NCI-H82 treated with DMSO at 0.1 percent for 48 hours (cell line): ENCODE results near the gene NLK.
"Not testable (repeated sequence)": the region's sequence is repeated elsewhere in the genome, so short reads cannot be mapped to it uniquely, and the experiment has no call there.

Experiments used
- DNase-seq: peaks from one replicate; lab custom pipeline; 2025; ENCODE audit not compliant: unreplicated experiment; lab: John Stamatoyannopoulos, UW

Gene NLK

DNA sequence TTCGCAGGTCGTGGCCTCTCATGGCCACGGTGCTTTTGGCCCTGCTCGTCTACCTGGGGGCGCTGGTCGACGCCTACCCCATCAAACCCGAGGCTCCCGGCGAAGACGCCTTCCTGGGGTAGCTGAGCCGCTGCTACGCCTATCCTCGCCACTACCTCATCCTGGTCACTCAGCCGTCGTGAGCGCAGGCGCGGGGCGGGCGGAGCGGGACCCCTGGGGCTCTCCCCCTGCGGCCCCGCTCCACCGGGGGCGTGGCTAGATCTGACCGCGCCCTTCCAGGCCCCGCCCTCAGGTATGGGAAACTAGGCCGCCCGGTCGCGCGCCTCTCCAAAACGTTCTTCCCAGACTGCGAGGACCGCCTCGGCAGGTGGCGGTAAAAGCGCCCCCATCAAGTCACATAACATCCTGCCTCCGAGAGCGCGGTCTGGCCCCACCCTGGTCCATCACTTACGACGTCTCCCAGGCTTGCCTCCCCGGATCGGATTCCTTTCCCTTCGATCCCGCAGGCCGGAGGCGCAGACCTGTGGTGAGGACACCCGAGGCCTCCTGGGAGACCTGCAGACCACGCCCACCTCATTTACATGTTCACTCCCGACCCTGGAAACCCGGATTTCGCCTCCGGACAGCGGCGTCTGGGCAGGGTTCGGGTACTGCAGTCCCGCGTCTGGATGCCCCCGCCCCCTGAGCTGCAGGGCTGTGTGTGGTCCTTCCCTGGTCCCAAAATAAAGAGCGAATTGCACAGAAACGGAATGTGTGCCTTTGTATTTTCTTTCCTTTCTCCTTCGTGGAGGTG is 185.0 kb downstream of the NLK start:
- DNase-seq, result no peak

DNA sequence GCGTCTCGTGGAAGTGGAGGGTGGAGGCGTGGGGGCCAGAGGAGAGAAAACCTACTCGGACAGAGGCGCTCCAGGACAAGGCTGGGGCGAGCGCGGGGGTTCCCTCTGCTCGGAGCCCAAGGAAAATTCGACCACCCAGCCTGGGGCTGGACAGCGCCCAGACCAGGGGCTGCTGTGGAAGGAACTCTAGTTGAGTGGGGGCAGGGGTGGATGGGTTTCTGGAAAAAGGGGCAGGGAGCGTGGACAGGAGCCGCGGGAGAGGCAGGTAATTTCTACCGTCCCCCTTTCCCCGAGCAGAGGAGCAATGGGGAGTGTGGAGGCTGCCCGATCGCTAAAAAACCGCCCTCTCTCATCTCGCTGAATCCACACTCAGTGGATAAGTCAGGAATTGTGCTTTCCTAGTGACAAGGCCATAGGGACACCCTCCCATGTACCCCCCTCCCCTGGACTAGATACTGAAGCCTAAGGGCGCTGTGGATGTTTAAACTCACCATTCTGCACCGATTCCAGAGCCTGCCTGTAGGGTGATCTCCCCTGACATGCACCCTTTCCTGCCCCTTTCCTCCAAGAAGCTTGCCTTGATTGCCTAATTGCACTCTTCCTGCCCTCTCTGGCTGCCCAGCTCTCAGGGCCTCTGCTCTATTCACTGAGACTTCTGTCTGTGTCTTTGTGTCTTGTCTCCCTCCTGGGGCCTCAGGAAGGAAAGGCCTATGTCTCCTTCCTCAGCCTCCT is 185.8 kb downstream of the NLK start:
- no peak for DNase-seq

DNA sequence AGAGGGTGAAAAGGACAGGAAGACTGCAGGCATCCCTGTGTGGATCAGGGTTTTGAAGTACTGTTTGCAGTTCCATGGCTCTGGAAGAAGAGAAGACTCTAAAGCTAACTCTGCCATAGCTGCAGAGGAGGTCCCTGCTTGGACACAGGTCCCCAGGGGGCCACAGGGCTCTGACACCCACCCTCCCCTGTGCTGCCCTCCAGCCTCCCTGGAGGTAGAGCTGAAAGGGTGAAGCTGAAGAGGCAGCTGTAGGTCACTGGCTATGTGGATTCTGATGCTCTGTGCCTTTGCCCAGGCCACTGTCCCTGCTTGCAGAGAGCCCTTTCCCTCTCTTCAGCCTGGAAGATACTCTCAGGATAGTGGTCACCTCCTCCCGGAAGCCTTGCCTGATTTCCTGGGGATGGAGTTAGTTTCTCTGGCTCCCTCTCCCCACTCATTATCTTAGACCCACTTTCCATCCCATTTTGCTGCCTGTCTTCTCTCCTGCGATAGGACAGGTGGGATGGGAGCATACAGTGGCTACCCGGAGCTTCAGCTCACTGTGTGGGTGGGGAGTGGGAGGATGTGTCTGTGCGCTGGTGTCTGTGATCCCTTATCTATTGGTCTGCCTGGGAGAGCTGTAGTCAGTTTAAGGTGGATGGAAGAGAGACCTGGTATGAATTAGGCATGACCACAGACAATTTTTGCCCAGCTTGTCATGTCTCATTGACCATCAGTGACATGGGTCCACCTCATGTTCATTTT is 186.7 kb downstream of the NLK start:
- no peak for DNase-seq

DNA sequence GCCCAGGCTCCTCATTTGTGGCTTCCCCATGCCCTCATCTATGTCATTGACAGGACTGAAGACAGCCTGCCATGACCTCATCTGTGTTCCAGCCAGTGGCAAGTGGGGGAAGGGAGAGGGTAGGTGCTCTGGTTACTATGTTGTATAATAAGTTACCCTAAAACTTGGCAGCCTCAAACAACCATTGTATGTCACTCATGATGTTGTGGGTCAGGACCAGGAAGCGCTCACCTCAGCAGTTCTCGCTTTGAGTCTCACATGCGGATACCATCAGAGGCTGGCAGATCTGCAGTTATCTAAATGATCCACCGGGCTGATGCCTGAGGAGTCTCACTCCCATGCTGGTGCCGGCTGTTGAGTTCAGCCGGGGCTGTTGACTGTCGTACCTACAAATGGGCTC is 187.5 kb downstream of the NLK start:
- no peak for DNase-seq

DNA sequence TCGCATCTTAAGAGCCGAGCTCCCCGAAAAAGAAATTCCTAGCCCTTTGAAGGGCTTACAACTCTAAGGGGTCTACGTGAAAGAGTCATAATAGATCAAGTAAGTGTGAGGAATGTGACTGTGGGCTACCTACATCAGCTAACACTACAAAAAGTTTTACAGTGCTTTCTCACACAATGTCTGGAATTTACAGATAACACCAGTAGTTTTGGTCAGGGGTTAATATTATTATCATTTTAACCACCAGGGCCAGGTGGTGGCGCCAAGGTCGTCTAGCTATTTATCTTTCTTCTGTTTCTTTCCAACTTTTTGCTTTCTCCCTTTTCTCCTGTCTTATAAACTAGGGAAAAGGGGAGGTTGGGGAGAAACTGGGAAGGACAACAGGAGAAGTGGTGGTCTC is 188.1 kb downstream of the NLK start:
- not testable (repeated sequence) for DNase-seq

DNA sequence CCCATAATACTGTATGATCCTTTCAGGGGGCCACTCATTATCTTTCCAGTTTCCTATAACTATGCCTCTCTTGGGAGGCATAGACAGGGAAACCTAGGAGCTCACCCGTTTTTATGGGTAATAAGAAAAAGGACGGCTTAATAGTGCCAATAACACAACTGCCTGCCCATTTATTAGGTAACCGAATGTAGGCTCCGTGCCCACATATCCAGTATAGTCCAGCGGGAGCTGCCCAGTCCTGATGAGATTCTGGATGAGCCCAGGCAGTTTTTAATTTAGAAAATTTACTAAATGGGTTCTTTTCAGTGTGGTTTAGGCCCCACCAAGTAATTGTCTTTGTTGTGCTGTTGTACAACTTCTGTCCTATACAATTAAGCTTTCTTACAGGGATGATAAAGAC is 189.1 kb downstream of the NLK start:
- DNase-seq, result not testable (repeated sequence)

DNA sequence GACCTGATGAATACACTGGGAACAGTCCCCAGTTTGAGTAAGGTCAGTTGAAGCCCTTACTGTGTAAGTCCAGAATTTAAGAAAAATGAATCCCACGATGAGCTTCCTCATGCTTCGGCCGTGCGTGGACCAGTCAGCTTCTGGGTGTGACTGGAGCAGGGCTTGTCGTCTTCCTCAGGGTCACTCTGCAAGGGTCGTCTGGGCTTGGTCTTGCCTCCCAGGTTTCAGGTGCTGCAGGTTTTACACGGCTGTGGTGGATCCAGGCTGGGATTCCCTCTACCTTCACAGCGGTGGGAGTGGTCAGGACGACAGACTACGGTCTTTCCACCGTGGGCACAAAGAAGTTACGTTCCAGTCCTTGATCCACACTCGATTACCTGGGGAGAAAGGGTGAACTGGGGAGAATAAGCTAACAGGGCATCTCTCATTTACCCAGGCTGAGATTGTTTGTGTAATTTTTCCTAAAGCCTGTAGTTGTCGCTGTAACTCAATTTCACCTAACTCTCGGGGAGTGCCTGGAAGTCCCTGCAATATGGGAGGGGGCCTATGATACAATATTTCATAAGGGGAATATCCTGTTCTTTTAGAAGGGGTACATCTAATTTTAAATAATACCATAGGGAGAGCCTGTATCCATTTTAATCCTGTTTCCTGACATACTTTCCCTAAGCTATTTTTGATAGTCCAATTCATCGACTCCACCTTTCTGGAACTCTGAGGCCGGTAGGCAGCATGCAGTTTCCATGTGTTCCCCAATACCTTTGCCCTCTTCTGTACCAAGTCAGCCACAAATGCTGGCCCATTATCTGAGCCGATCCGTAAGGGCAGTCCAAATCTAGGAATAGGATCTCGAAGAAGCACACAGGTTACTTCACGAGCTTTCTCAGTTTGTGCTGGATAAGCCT is 190.7 kb downstream of the NLK start:
- not testable (repeated sequence) for DNase-seq

DNA sequence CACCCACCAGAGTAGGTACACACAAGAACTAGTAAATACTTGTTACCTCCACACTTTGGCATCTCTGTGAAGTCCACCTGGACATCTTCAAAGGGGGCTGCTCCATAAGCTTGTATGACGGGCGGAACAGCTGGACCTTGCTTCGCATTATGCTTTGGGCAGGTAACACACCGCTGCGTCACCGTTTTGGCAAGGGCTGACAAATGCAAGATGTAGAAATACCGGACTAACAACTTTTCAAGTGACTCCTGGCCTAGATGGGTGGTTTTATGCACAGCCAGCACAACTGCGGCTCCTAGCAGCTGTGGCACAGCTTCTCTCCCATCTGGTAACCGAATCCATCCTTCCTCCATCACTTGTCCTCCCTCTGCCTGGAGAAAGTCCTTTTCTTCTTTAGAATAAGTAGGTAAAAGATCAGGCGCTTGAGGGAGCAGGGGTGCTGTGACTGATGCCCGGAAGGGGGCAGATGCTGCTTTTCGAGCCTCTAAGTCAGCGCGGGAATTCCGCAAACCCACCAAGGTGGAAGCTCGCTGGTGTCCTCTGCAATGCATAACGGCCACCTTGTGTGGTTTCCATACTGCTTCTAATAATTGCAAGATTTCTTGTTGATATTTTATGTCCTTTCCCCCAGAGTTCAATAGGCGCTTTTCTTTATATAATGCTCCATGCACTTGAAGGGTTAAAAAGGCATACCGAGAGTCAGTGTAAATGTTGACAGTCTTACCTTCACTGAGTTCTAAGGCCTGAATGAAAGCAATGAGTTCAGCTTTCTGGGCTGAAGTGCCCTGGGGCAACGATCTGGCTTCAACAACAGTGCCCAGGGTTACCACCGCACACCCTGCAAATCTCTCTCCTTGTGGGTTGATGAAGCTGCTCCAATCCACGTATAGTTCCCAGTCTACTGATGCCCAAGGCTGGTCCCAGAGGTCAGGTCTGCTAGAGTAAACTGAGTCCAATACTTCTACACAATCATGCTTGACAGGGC is 191.7 kb downstream of the NLK start:
- not testable (repeated sequence) for DNase-seq

DNA sequence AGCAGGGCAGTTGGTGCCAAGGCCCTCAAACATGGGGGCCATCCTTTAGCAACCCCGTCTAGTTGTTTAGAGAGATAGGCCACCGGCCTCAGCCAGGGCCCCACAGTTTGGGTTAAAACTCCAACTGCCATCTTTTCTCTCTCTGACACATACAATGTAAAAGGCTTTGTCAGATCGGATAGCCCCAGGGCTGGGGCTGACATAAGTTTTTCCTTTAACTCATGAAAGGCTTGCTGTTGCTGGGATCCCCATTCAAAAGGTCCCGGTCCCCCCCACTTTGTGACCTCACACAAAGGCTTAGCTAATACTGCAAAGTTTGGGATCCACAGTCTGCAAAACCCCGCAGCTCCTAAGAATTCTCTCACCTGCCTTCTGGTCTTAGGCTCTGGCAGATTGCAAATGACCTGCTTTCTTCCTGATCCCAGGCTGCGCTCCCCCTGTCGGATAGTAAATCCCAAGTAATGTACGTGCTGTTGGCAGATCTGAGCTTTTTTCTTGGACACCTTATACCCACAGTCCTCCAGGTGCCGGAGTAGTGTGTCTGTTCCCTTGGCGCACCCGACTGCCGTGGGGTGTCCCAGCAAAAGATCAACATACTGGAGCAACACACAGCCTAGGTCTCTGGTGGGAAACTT is 192.7 kb downstream of the NLK start:
- not testable (repeated sequence) for DNase-seq

DNA sequence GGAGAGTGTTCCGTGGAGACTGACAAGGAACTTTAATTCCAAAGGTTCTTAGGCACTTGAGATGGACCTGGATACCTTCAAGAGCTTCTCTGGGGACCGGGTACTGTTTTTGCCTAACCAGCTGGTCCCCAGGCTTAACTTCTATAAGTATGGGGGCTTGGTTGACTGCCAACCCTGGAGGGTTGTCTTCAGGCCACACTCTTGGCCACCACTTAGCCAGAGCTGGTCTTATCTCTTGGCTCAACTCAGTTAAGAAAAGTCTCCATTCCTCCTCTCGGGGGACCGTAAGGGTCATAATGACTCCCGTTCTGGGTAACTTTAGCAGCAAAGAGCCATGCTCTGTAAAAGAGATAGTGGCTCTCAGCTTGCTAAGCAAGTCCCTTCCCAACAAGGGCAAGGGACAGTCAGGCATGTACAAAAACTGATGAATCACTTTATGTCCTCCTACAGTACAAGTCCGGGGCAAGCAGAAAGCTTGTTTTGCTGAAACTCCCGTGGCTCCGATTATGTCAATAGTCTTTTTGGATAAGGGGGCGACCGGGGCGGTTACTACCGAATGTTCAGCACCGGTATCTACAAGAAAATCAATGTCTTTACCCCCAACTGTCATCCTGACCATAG is 193.7 kb downstream of the NLK start:
- not testable (repeated sequence) for DNase-seq

DNA sequence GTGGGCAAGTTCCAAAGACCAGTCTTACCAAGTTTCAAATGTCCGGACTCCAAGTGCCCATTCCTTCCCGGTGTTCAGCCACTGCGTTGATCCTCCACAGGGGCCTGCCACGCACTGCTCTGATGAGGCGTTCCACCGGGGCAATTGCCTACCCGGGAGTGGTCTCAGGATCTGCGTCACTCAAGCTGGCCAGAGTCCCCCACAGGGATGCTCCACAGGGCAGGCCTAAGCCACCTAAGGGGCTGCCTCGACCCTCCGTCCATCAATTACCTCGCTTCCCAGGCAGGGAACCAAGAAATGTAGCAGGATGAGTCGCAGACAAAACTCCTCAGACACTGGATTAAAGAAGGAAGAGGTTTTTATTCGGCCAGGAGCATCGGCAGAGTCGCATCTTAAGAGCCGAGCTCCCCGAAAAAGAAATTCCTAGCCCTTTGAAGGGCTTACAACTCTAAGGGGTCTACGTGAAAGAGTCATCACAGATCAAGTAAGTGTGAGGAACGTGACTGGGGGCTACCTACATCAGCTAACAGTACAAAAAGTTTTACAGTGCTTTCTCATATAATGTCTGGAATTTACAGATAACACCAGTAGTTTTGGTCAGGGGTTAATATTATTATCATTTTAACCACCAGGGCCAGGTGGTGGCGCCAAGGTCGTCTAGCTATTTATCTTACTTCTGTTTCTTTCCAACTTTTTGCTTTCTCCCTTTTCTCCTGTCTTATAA is 196.2 kb downstream of the NLK start:
- DNase-seq, result not testable (repeated sequence)

DNA sequence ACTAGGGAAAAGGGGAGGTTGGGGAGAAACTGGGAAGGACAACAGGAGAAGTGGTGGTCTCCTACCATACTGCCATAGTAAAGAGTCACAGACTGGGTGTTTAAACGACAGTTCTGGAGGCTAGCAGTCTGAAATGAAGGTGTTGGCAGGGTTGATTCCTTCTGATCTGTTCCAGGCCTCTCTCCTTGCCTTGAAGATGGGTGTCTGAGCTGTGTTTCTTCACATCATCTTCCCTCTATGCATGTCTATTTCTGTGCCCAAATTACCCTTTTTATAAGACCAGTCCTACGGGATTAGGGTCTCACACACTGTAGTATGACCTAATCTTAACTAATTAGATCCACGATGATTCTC is 196.8 kb downstream of the NLK start:
- peak; percentile 40 for DNase-seq

DNA sequence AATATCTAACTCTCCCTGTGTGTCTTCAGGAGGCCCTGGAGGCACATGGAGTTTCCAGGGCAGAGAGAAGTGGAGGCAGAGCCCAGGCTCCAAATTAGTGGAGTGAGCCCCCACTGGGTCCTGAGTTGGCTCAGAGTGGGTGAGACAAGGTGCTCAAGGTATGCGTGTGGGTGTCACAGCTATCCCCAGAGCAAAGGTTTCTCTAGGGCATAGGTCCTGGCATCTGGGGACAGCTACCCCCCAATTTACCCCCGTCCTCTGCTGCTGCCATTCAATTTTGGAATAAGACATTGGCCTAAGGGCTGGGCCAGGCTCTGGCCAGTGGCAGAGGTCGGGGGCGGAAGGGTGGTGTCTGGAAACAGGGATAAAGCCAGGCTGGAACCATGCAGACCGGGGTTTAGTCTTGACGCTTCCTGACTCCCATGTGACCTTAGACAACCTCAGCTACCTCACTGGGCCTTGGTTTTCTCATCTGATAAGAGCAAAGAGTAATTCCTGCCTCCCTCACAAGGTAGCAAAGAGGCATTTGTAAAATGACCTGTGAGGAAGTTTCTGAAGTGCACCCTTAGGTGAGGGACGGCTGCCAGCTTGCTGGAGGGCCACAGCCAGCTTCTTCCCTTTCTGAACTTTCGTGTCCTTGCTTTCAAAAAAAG is 198.3 kb downstream of the NLK start:
- no peak for DNase-seq

DNA sequence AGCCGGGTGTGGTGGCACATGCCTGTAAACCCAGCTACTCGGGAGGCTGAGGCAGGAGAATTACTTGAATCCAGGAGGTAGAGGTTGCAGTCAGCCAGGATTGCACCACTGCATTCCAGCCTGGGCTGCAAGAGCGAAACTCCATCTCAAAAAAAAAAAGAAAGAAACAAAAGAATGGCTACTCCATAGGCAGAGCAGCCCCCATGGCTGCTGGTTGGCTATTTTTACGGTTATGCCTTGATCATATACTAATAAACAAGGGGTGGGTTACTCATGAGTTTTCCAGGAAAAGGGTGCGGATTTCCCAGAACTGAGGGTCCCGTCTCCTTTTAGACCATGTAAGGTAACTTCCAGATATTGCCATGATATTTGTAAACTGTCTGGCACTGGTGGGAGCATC is 200.3 kb downstream of the NLK start:
- no peak for DNase-seq

DNA sequence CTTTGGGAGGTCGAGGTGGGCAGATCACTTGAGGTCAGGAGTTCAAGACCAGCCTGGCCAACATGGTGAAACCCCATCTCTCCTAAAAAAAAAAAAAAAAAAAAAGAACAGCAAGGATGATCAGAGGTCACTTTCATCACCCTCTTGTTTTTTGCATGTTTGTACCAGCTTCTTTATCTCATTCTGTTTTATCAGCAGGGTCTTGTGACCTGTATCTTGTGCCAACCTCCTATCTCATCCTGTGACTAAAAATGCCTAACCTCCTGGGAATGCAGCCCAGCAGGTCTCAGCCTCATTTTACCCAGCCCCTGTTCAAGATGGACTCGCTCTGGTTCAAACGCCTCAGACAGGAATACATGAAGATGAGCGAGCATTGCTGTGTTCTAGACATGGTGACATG is 200.8 kb downstream of the NLK start:
- DNase-seq, result not testable (repeated sequence)

DNA sequence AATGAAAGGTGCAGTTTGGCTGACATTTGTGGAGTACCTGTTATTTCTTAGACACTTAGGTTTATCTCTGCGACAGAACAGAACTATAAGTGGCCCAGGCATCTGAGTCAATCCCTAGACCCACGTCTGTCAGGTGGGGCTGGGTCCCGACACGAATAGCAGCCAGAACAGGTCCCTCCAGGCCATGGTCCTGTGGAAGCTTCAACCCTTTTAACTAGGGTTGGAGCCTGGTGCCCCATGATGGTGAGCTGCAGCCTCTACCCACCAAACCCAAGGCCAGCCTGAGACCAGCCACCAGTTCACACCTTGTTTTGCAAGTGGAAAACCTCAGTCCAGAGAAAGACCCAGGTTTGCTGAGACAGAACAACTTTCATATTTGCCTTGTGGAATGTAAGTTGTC is 202.0 kb downstream of the NLK start:
- no peak for DNase-seq
